Activated naive CD8-positive, alpha-beta T cell treated with anti-CD3 and anti-CD28 coated beads, Interleukin-2, amount 10 ng/mL, durations not matched to agents 7 days and 5 days (primary cell): ENCODE results near the gene PSMG1. TPM values are rescaled to one million over a fixed set of nuclear protein-coding genes. Genes with fewer than 3 reads are reported as not detected.
"Not testable (repeated sequence)": the region's sequence is repeated elsewhere in the genome, so short reads cannot be mapped to it uniquely, and the experiment has no call there.

Experiments
- ATAC-seq: fragments of 150-1000 bp; cut with Tn5 transposase; one replicate; pipeline ENCODE4 v1.10.0; 2021; ENCODE audit warnings: low read depth, moderate library complexity
- POLR2A ChIA-PET: fragments of 350-600 bp; sonication (Branson Sonifier 250); formaldehyde crosslinking; loops from one replicate; lab custom pipeline; 2021; ENCODE audit warnings: antibody characterized with exemption; lab: Charles Lee
- DNase-seq: peaks from one replicate; pipeline ENCODE4 v3.0.0; 2021
- H3K27ac Mint-ChIP-seq: one replicate; pipeline ENCODE4 v1.8.0; 2022; ENCODE audit warnings: mild to moderate bottlenecking, mixed read lengths
- H3K27me3 Mint-ChIP-seq: one replicate; pipeline ENCODE4 v1.8.0; 2022; ENCODE audit warnings: mild to moderate bottlenecking, moderate library complexity, mixed read lengths
- H3K36me3 Mint-ChIP-seq: one replicate; pipeline ENCODE4 v1.8.0; 2021; ENCODE audit warnings: mild to moderate bottlenecking, mixed read lengths
- H3K4me1 Mint-ChIP-seq: one replicate; pipeline ENCODE4 v1.8.0; 2021; ENCODE audit warnings: mixed read lengths
- H3K4me3 Mint-ChIP-seq: one replicate; pipeline ENCODE4 v1.8.0; 2022; ENCODE audit warnings: mild to moderate bottlenecking, moderate library complexity, mixed read lengths
- H3K9me3 Mint-ChIP-seq: one replicate; pipeline ENCODE4 v1.8.0; 2021; ENCODE audit warnings: mixed read lengths
- total RNA-seq, 2 experiments: library from RNA; stranded (reverse); gene quantifications; one replicate each; pipeline ENCODE4 v1.2.3, GENCODE V29; 2021

The PSMG1 gene
- total RNA-seq, 2 experiments from 2014 or later = 40.7 to 42.3 TPM

- DNase-seq (no peak), ATAC-seq (no peak)
- Mint-ChIP-seq H3K9me3 (peaks cover 17% of the 10 kb centered on the region), H3K27me3 (peaks cover 2% of the 10 kb centered on the region), H3K36me3 (peaks cover 8% of the 10 kb centered on the region), H3K27ac (no peak overlapping the region), H3K4me1 (peaks cover 2% of the 10 kb centered on the region), H3K4me3 (no peak overlapping the region)
- POLR2A ChIA-PET = no interaction called here
Observed at GRCh38 chr21:39164523-39164922, 18.7 kb downstream of the PSMG1 start.

GRCh38 chr21:39161064-39161463 is 22.2 kb downstream of the PSMG1 start:
- POLR2A ChIA-PET = interaction anchor here (0.9 kb wide), 1 partner anchor 23 kb away, joined by 4 read pairs; no protein-coding TSS in a partner anchor
- Mint-ChIP-seq H3K27ac (no peak overlapping the region), H3K4me1 (peaks cover 2% of the 10 kb centered on the region), H3K27me3 (peaks cover 2% of the 10 kb centered on the region), H3K9me3 (peaks cover 15% of the 10 kb centered on the region), H3K36me3 (no peaks in the 10 kb centered on the region), H3K4me3 (no peak overlapping the region)
- no peak for DNase-seq
- ATAC-seq = no peak

- H3K27ac Mint-ChIP-seq = no peak overlapping the region
- ATAC-seq (no peak), DNase-seq (no peak)
- no peaks in the 10 kb centered on the region for H3K36me3 Mint-ChIP-seq
- H3K4me3 Mint-ChIP-seq = no peak overlapping the region
- peaks cover 2% of the 10 kb centered on the region for H3K4me1 Mint-ChIP-seq
- POLR2A ChIA-PET = no interaction called here
- peaks cover 2% of the 10 kb centered on the region for H3K27me3 Mint-ChIP-seq
- peaks cover 7% of the 10 kb centered on the region for H3K9me3 Mint-ChIP-seq
Observed at GRCh38 chr21:39159342-39160063, 23.7 kb downstream of the PSMG1 start.

- H3K4me3 Mint-ChIP-seq, H3K27ac Mint-ChIP-seq, H3K4me1 Mint-ChIP-seq, H3K27me3 Mint-ChIP-seq, H3K36me3 Mint-ChIP-seq, H3K9me3 Mint-ChIP-seq, POLR2A ChIA-PET, DNase-seq, ATAC-seq: not testable (repeated sequence)
Observed at GRCh38 chr21:39157241-39157640, 26.0 kb downstream of the PSMG1 start.

GRCh38 chr21:39156024-39156423 is 27.2 kb downstream of the PSMG1 start:
- Mint-ChIP-seq H3K9me3 (no peaks in the 10 kb centered on the region), H3K4me3 (no peak overlapping the region), H3K36me3 (no peaks in the 10 kb centered on the region), H3K27ac (no peak overlapping the region), H3K4me1 (no peaks in the 10 kb centered on the region), H3K27me3 (no peaks in the 10 kb centered on the region)
- POLR2A ChIA-PET = no interaction called here
- DNase-seq (no peak), ATAC-seq (no peak)

GRCh38 chr21:39155578-39155977 is 27.7 kb downstream of the PSMG1 start:
- Mint-ChIP-seq H3K27ac (no peak overlapping the region), H3K9me3 (no peaks in the 10 kb centered on the region)

GRCh38 chr21:39153842-39154241 is 29.4 kb downstream of the PSMG1 start:
- H3K36me3 Mint-ChIP-seq = no peaks in the 10 kb centered on the region
- H3K4me1 Mint-ChIP-seq = no peaks in the 10 kb centered on the region
- no peak overlapping the region for H3K4me3 Mint-ChIP-seq
- no peak for ATAC-seq
- DNase-seq = no peak
- no peak overlapping the region for H3K27ac Mint-ChIP-seq
- no peaks in the 10 kb centered on the region for H3K9me3 Mint-ChIP-seq
- POLR2A ChIA-PET = no interaction called here
- H3K27me3 Mint-ChIP-seq = peaks cover 2% of the 10 kb centered on the region

More at GRCh38 chr21:39155578-39155977, 27.7 kb downstream of the PSMG1 start:
- DNase-seq (no peak), ATAC-seq (no peak)
- POLR2A ChIA-PET = no interaction called here
- Mint-ChIP-seq H3K4me1 (no peaks in the 10 kb centered on the region), H3K36me3 (no peaks in the 10 kb centered on the region), H3K27me3 (no peaks in the 10 kb centered on the region), H3K4me3 (no peak overlapping the region)

GRCh38 chr21:39153373-39153772 is 29.9 kb downstream of the PSMG1 start:
- no peaks in the 10 kb centered on the region for H3K4me1 Mint-ChIP-seq
- ATAC-seq (no peak), DNase-seq (no peak)
- H3K4me3 Mint-ChIP-seq = no peak overlapping the region
- no peak overlapping the region for H3K27ac Mint-ChIP-seq
- POLR2A ChIA-PET = no interaction called here
- H3K9me3 Mint-ChIP-seq = no peaks in the 10 kb centered on the region
- H3K36me3 Mint-ChIP-seq = no peaks in the 10 kb centered on the region
- peaks cover 6% of the 10 kb centered on the region for H3K27me3 Mint-ChIP-seq

- no peak overlapping the region for H3K27ac Mint-ChIP-seq
- H3K9me3 Mint-ChIP-seq = no peaks in the 10 kb centered on the region
- ATAC-seq = no peak
Observed at GRCh38 chr21:39152271-39152670, 31.0 kb downstream of the PSMG1 start.

GRCh38 chr21:39150877-39151276 is 32.4 kb downstream of the PSMG1 start:
- POLR2A ChIA-PET = no interaction called here
- Mint-ChIP-seq H3K4me3 (no peak overlapping the region), H3K4me1 (no peaks in the 10 kb centered on the region), H3K9me3 (peaks cover 2% of the 10 kb centered on the region), H3K36me3 (peaks cover 1% of the 10 kb centered on the region), H3K27me3 (peaks cover 17% of the 10 kb centered on the region), H3K27ac (no peak overlapping the region)
- ATAC-seq = no peak
- DNase-seq = no peak

More at GRCh38 chr21:39152271-39152670, 31.0 kb downstream of the PSMG1 start:
- Mint-ChIP-seq H3K36me3 (no peaks in the 10 kb centered on the region), H3K27me3 (peaks cover 12% of the 10 kb centered on the region), H3K4me3 (no peak overlapping the region), H3K4me1 (no peaks in the 10 kb centered on the region)
- POLR2A ChIA-PET = no interaction called here
- no peak for DNase-seq

- H3K27ac Mint-ChIP-seq = no peak overlapping the region
- H3K4me3 Mint-ChIP-seq = no peak overlapping the region
- peaks cover 19% of the 10 kb centered on the region for H3K27me3 Mint-ChIP-seq
- DNase-seq (no peak), ATAC-seq (no peak)
- H3K9me3 Mint-ChIP-seq = peaks cover 5% of the 10 kb centered on the region
- H3K4me1 Mint-ChIP-seq = no peaks in the 10 kb centered on the region
- peaks cover 1% of the 10 kb centered on the region for H3K36me3 Mint-ChIP-seq
- POLR2A ChIA-PET = no interaction called here
Observed at GRCh38 chr21:39150316-39150715, 32.9 kb downstream of the PSMG1 start.

- peaks cover 6% of the 10 kb centered on the region for H3K9me3 Mint-ChIP-seq
- peaks cover 1% of the 10 kb centered on the region for H3K36me3 Mint-ChIP-seq
- no peak overlapping the region for H3K4me3 Mint-ChIP-seq
- no peak overlapping the region for H3K27ac Mint-ChIP-seq
- POLR2A ChIA-PET = no interaction called here
- no peak for DNase-seq
- peaks cover 19% of the 10 kb centered on the region for H3K27me3 Mint-ChIP-seq
- no peaks in the 10 kb centered on the region for H3K4me1 Mint-ChIP-seq
- ATAC-seq = no peak
Observed at GRCh38 chr21:39149882-39150281, 33.4 kb downstream of the PSMG1 start.

- peaks cover 1% of the 10 kb centered on the region for H3K36me3 Mint-ChIP-seq
- no peak for ATAC-seq
- peaks cover 19% of the 10 kb centered on the region for H3K27me3 Mint-ChIP-seq
- no peak overlapping the region for H3K4me3 Mint-ChIP-seq
- no peaks in the 10 kb centered on the region for H3K4me1 Mint-ChIP-seq
- H3K9me3 Mint-ChIP-seq = peaks cover 6% of the 10 kb centered on the region
- POLR2A ChIA-PET = no interaction called here
- no peak overlapping the region for H3K27ac Mint-ChIP-seq
- DNase-seq = no peak
Observed at GRCh38 chr21:39148975-39149374, 34.3 kb downstream of the PSMG1 start.

- ATAC-seq (no peak), DNase-seq (no peak)
- H3K4me1 Mint-ChIP-seq = no peaks in the 10 kb centered on the region
- POLR2A ChIA-PET = no interaction called here
- H3K4me3 Mint-ChIP-seq = no peak overlapping the region
- H3K27ac Mint-ChIP-seq = no peak overlapping the region
- peaks cover 25% of the 10 kb centered on the region for H3K27me3 Mint-ChIP-seq
- H3K9me3 Mint-ChIP-seq = peaks cover 6% of the 10 kb centered on the region
- H3K36me3 Mint-ChIP-seq = peaks cover 1% of the 10 kb centered on the region
Observed at GRCh38 chr21:39144191-39144590, 39.1 kb downstream of the PSMG1 start.
